Right lung (tissue), 5 donors: ENCODE data around the gene ZCCHC18. TPM values are rescaled to one million over a fixed set of nuclear protein-coding genes. Genes with fewer than 3 reads are reported as not detected.
A peak's percentile ranks its signal among the peaks of the same experiment; 100 is the strongest.

Source experiments
- DNase-seq, 2 donors: peaks; one replicate each; pipeline ENCODE4 v3.0.0-alpha.2; 2013
- polyA plus RNA-seq, 5 donors: library from polyadenylated mRNA; unstranded; fragments of 120-200 nt; gene quantifications; one replicate each; pipeline versions ENCODE4 v1.2.1 to v1.2.3, GENCODE V29; 2013; ENCODE audit warnings: inconsistent platforms in 1 of 5, low replicate concordance in 1 of 5; ENCODE audit not compliant: insufficient read length in 5 of 5, insufficient read depth in 1 of 5

Gene ZCCHC18
- polyA plus RNA-seq, 5 donors, result 3.8 to 6.7 (median 4.8) TPM

DNA sequence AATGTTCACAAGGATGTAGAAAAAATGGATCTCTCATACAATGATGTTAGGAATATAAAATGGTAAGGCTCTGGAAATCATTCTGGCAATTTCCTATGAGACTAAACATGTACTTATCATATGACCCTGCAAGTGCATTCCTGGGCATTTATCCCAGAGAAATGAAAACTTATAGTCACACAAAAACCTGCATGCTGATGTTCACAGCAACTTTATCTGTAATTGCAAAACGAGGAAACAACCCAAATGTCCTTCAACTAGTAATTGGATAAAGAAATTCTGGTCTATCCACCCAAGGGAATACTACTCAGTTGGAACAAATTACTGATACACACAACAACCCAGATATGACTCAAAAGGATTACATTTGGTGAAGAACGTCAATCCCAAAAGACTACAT, 14.5 kb downstream of the ZCCHC18 start:
- DNase-seq, result no peak

DNA sequence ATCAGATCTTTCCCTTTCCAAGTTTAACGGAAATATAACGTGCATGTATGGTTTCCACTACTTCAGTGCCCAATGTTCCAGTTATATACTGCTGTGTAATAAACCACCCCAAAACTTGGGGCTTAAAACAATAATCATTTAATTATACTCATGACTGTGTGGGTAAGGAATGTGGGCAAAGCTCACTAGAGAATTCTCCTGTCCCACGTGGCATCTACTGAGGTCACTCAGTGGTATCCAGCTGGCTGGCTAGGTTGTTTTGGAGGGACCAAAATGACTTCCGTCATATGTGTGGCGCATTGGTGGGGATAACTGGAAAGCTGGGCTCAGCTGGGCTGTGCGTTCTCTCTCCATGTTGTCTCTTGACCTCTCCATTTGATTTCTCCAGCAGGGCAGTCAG, 18.5 kb downstream of the ZCCHC18 start:
- no peak for DNase-seq

DNA sequence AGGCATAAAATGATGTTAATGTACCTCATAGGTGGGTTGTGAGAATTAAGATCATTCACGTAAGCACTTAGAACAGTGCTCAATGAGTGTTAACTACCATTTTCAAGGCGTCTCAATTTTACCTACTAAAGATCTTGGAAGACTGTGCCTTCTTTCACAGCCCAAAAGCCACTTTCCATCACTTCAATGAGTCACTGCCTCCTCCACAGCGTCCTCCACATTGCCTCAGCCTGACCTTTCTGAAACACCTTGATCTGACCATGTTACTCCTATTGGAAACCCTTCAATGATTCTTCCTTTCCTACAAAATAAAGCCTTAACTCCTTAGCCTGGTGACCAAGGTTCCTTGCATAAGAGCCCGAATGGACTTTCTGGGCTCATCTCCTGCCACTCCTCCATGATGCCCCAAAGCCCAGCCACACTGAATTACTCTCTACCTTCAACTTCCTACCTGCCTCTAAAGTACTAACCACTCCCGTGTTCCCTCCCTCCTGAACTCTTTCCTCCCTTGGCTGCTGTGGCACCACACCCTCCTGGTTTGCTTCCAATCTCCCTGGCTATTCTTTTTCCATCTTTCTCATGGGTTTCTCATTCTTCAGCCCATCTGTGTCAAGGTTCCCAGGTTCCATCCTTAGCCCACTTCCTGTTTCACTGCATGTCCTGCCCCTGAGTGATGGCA, 22.4 kb downstream of the ZCCHC18 start:
- DNase-seq, result no peak

DNA sequence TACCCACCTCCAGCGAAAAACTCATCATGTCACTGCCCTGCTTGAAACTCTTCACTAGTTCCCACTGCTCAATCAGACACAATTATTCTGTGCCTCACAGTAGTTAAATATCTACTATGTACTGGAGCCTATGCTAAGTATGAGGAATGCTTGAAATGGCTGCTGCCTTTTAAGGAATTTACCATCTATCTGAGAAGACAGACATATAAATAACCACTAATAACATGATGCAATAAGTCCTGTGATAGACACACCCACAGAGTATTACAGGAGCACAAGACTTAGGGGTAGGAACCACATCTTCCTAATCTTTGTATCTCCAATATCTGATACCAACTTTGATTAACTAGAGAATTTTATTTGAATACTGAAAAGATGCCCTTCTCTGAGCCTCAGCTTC, 23.4 kb downstream of the ZCCHC18 start:
- no peak for DNase-seq

DNA sequence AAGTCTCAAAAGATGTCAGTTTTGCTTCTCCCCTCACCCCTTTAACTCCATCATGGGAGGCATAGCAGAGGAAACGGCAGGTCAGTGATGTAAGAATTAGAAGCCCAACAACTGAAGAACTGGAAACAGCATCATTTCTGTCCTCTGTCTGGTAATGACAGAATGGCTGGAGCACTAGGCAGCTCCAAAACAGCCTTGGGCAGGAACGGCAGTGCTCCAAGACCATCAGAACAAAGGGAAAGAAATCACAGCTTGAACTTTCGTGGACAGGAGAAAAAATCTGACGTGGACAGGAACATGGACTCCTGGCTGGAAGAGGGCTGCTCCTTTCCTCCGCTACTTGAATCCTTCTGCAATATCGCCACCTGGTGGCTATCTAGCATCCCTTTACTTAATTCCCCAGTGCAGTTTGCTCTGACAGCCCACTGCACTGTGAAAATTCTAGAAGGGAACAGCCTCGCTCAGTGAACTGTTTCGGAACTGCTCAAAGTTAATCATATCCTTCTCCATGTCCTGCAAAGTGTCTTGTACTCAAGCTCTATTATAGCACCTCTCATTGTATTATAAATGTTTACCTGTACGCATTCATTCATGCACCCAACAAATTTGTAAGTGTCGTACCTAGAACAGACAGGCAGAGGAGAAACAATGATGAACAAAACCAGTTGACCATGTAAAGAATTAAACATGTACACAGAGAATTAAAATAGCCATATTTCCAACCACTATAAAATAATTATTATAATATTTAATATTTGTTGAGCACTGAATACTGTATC, 24.1 kb downstream of the ZCCHC18 start:
- peak; percentile 69 to 81 for DNase-seq

DNA sequence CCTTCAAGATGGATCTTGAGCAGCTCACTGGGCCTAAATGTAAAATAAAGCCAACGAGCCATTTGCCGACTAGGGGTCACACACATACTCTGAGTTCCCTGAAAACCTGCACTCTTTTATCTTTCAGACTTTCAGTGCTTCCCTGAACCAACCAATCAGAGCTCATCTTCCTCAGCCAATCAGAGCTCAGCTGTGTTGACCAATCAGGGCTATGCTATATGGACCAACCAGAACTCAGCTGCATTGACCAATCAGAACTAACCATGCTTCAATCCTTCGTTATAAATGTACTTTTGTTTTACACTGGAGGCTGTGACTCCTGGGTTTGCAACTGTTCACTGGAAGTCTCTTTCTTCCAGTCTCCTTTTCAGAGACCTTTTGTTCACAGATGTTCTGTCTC, 25.2 kb downstream of the ZCCHC18 start:
- no peak for DNase-seq

DNA sequence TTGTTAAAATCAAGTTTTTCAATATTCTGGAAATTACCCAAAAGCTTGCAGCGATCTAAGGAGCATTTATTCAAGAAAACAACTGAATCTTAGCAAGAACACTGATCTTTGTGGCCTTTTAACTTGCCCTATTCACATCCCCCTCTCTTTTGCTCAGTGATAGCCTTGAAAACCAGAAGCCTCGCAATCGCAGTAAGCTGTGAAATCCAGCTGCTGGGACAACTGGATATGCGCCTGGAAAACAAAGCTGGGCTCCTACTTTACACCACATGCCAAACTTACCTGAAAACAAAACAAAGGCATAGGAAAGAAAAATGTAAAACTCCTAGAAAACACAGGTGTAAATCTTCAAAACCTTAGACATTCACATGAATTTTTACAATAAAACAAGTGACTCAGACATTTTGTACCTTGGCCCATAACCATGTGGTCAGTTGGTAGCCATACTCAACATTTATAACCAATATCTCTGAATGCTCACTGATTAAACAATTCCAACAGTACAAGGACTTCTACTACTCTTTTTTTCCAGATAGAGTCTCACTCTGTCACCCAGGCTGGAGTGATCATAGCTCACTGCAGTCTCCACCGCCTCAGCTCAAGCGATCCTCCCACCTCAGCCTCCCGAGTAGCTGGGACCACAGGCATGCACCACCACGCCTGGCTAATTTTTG, 28.9 kb downstream of the ZCCHC18 start:
- no peak for DNase-seq

DNA sequence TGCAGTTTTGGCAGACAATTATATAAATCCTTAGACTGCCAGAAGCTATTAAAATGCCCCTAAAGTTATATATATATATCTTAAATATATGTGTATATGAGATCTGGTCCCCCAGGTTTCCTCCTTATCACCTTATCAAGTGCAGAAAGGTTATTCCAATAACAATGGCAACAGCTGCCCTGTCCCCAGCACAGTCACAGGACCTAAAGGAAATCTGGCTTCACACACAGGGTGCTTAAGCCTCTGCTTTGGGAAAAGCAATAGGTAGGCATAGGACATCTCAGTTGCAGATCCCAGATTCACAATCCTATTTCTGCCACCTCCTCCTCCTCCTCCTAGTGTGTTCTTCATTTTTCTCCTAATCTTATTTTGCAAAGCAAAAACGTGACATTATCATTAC, 38.7 kb downstream of the ZCCHC18 start:
- DNase-seq, result no peak

DNA sequence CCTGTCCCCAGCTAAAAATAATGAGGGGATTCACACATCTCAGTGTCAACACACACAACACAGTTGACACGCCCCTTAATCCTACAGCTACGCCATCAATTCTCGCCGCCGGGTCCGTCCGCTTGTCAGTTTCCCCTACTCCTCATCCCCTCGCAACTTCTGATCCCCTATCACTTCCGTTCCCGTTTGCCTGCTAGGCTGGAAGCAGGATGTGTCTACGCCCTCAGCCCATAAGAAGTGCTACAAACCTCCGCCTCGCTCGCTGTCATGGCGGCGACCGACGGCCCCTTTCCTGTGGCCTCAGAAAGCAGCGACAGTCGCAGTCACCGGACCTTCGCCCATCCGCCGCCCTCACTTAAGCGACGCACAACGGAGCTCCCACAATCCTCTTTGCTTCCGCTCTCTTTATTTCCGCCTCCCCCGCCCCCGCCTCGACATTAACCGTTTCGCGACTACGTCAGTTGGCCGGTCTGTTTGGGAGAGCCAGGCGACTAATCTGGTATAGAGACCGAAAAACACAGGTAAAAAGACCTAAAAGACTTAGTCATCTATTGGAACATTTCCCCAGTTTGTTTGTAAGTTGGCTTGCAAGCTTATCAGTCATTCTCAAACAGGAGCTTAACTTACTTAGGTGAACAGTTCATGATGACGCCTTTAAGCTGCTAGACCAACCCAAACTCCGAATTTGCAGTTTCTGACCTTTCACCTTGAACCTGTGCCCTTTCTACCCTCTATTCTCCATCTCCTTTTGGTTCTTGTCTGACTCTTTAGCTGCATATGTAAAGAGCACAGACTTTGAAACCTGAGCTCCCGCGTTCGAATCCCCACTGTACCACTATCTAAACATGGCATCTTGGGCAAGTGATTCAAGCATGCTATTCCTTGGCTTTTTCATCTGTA, 44.6 kb downstream of the ZCCHC18 start, which contains the start of gene SLC25A53:
TSS of gene SLC25A53 (minus strand) at position 380 of the 900 bp plus-strand sequence. CDS start 51,752 bp downstream, outside the sequence.
- DNase-seq, result peak; percentile 77 to 78

Other genes with a start within 250 kb of the ZCCHC18 start
- 10 to 100 TPM; 23.8 to 43.9 (median 31.7) TPM for gene TMSB15B, start 149.9 kb upstream of the ZCCHC18 start, polyA plus RNA-seq
- not detected for gene H2BW1, start 98.8 kb upstream of the ZCCHC18 start, polyA plus RNA-seq
- 1 to 10 TPM; 1.3 to 2.3 (median 1.6) TPM for gene H2BW2, start 72.6 kb upstream of the ZCCHC18 start, polyA plus RNA-seq
- gene TMSB15C, start 36.3 kb upstream of the ZCCHC18 start, polyA plus RNA-seq, result 10 to 100 TPM; 16.6 to 31.9 (median 20.6) TPM
- 10 to 100 TPM in 4 of 5 donors, 1 to 10 TPM in 1; 7.5 to 17.6 (median 14.2) TPM for gene SLC25A53, start 44.5 kb downstream of the ZCCHC18 start, polyA plus RNA-seq
- gene FAM199X, start 53.9 kb downstream of the ZCCHC18 start, polyA plus RNA-seq, result 10 to 100 TPM; 19.1 to 30.4 (median 25.5) TPM
- gene ESX1, start 142.4 kb downstream of the ZCCHC18 start, polyA plus RNA-seq, result not detected